Measurements from ENCODE around the gene NEK4.

Gene NEK4

GRCh38 chr3:52793702-52794611 lies 23.2 kb upstream of the NEK4 start:
- no peak for DNase-seq

- DNase-seq, result no peak
Observed at GRCh38 chr3:52792961-52793695, 22.4 kb upstream of the NEK4 start.

GRCh38 chr3:52792413-52792812 lies 21.7 kb upstream of the NEK4 start:
- no peak for DNase-seq

GRCh38 chr3:52791928-52792327 lies 21.2 kb upstream of the NEK4 start:
- no peak for DNase-seq

- no peak for DNase-seq
Observed at GRCh38 chr3:52791366-52791765, 20.6 kb upstream of the NEK4 start.

GRCh38 chr3:52790741-52791140 lies 20.0 kb upstream of the NEK4 start:
- DNase-seq, result no peak

- DNase-seq, result no peak
Observed at GRCh38 chr3:52790337-52790736, 19.6 kb upstream of the NEK4 start.

GRCh38 chr3:52789746-52790040 lies 19.0 kb upstream of the NEK4 start:
- DNase-seq, result no peak

- no peak for DNase-seq
Observed at GRCh38 chr3:52788890-52789745, 18.4 kb upstream of the NEK4 start.

- no peak for DNase-seq
Observed at GRCh38 chr3:52787672-52788625, 17.2 kb upstream of the NEK4 start.

- DNase-seq, result no peak
Observed at GRCh38 chr3:52787246-52787645, 16.5 kb upstream of the NEK4 start.

- DNase-seq, result no peak
Observed at GRCh38 chr3:52786330-52787215, 15.8 kb upstream of the NEK4 start.

GRCh38 chr3:52784931-52785590 lies 14.3 kb upstream of the NEK4 start:
- DNase-seq, result no peak

- DNase-seq, result no peak
Observed at GRCh38 chr3:52784021-52784621, 13.4 kb upstream of the NEK4 start.

GRCh38 chr3:52783211-52783555 lies 12.4 kb upstream of the NEK4 start:
- DNase-seq, result no peak

GRCh38 chr3:52782412-52783210 lies 11.9 kb upstream of the NEK4 start:
- no peak for DNase-seq

GRCh38 chr3:52781741-52782140 lies 11.0 kb upstream of the NEK4 start:
- DNase-seq, result no peak
